ENCODE data around the gene UMODL1.
"Not testable (repeated sequence)": the region's sequence is repeated elsewhere in the genome, so short reads cannot be mapped to it uniquely, and the experiment has no call there.

UMODL1 gene

DNA sequence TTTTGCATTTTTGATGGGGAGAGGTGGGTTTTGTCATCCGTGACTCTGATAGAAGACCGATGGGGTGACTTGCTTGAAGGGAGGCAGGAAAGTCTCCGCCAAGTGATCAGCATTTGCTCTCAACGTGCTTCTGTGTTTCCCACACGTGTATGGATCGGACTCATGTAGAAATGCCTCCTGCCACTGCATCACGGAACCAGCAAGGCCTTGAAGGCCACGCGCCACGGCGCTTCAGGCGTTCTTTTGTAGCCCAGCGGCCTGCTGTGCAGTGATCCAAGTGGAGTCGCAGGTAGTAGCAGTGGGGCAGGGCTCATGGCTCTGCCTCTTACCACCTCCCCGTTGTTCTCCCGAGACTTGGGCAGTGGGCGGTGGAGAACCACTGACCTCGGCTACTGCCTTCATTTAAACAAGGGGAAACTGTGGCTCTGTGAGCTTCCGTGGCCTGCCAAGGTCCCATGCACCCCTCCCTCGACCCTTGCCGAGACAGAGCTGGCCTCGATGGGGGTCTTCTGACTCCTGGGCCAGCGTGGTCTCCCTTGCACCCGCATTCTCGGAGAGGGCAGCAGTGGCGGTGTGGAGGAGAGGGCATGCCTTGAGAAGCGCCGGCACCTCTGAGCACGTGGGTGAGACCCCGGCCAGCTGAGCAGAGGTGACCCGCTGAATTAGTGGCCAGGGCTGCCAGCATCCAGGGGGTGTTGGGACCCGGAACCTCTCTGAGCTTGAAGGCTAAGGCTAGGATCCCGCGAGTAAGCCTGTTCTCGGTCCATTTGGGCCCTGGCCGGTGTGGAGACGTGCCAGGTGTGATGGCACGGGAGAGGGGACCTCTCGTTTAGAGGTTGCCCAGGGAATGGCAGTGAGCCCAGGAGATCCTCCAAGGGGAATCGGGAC is 101.7 kb downstream of the UMODL1 start:
- no peak for DNase-seq

DNA sequence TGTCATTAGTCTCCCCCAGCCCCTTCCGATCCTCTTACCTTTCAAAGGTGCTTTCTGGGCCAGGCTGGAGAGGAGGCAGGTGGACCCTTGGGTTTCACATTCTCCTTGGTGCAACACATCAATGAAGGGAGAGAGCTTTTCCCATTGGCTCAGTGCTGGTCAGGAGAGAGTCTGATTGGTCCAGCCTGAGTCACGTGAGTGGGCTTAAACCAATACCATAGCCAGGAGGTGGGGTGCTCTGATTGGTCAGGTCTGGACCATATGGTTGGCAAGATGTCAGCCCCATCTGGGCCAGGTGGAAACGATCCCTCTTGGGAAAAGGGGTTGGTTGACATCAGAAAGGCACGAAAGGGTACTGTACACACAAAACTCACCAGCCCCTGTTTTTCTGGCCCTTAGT is 103.1 kb downstream of the UMODL1 start:
- DNase-seq: no peak

DNA sequence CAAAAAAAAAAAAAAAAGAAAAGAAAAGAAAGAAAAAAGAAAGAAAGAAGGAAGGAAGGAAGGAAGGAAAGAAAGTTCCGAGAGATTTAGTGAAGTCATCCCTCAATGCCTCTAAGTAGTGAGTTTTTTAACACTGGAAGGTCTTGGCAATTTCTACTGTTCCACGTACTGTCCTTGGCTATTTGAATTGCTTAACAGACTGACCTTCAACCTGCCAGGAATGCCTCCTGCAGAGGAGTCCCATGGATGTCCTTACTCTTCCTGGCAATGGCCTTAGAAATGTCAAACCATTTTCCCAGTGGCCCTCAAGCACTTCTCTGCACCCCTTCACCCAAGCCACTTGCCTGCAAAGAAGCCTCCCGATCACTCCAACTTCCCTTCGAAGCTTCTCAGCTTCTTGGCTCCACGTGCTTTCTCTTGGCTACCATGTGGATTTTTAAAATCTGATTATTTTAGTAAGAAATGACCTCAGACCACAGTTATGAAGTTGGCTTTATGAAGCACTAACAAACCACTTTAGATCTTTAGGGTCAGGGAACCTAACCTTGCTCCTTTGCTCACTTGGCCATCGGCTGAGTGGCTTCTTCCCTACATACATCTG is 104.1 kb downstream of the UMODL1 start:
- no peak for DNase-seq

DNA sequence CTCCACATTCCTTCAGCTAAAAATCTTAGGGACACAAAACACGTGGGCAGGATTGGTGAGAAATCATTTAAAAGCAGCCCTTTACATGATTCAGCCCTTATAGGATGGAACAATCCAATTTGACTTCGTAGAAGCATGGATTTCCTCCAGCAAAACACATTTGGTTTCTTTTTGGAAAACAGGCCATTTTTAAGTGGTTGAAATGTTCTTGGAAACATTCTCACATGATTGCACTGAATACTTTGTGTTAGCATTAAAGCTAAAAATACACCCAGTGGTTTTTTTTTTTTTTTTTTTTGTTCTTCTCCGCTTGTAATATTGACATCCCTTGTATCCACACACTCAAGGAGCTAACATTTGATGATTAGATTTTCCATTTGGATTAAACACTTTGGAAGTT is 105.7 kb downstream of the UMODL1 start:
- DNase-seq: no peak

DNA sequence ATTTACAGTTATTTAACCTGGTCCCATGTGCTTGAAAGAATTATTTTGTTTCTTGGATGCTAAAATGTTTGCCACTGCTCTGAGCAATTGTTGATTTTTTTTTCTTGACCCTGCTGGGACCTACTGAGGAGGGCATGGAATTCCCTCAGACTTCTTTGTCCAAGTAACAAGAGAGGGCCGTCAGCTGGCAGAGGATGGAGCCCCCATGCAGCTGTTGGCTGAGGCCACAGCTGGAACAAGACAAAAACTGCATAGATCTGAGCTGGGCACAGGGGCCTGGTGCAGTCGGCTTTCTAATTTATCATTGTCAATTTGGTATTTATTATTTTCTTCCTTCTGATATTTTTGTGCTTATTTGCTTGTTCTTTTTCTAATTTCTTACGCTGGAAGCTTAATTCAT is 108.2 kb downstream of the UMODL1 start:
- no peak for DNase-seq

DNA sequence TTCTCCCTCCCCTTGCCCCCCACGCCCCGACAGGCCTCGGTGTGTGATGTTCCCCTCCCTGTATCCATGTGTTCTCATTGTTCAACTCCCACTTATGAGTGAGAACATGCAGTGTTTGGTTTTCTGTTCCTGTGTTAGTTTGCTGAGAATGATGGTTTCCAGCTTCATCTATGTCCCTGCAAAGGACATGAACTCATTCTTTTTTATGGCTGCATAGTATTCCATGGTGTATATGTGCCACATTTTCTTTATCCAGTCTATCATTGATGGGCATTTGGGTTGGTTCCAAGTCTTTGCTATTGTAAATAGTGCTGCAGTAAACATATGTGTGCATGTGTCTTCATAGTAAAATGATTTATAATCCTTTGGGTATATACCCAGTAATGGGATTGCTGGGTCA is 108.9 kb downstream of the UMODL1 start:
- not testable (repeated sequence) for DNase-seq

DNA sequence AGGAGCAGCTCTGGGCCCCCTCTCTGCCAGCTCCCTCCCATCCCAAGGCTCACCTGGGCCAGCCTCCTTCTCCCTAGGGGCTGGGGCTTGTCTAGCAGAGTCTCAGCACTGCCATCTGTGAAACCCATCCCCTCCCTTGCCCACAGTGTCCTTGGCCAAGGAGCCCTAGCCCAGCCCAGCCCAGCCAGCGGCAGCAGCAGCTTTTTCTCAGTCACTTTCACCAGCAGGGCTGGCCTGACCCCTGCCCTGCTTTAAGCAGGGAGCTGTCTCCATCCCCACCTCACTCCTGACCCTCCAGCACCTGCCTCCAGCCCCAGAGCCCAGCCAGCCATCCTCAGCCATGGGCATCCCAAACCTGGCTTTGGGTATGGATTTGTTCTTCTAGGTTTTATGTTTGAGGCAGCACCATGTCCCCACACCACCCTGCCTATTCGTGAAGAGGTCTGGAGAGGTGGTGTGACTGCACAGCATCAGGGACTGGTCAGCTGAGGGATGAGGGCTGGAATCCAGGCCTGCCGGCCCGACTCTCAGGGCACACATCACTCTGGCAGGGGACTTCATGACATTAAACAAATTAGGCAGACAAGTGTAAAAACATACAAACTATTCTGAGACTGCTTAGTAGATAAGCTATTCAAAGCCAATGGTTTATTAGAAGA is 111.7 kb downstream of the UMODL1 start:
- no peak for DNase-seq

DNA sequence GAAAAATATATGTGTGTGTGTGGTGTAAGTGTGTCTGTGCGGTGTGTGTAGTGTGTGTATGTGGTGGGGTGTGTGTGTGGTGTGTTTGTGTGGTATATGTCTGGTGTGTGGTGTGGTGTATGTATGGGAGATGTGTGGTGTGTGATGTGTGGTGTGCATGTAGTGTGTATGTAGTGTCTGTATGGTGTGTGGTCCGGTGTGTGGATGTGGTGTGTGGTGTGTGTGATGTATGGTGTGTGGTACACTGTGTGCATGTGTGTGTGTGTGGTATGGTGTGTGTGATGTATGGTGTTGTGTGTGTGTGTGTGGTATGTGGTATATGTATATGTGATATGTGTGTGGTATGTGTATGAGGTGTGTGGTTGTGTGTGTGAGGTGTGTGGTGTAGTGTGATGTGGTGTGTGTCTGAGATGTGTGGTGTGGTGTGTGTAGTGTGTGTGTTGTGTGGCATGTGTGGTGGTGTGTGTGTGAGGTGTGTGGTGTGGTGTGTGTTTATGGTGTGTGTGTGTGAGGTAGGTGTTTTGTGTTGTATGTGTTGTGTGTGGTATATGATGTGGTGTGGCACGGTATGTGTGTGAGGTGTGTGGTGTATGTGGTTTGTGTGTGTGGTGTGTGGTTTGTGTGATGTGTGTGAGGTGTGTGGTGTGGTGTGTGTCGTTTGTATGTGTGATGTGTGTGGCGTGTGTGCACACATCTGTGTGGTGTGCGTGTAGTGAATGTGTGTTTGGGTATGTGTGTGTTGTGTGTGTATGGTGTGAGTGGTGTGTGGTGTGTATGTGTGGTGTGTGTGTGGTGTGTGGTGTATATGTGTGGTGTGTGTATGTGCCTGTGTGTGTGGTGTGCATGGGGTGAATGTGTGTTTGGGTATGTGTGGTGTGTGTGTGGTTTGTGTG is 112.5 kb downstream of the UMODL1 start:
- DNase-seq: no peak

DNA sequence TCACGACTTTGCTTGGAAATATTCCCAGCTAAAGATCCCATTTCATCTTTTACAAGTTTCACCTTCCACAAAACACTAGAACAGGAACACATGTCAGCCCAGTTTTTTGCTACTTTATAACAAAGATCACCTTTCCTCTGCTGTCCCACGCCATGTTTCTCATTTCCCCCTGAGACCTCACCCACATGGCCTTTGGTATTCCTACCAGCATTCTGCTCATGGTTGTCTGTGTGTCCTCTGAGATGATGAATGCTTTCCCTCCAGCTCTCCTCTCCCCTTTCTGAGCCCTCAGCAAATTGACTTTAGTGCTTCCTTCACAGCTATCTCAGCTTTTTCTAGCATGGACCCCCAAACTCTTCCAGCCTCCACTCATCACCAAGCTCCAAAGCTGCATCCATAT is 115.5 kb downstream of the UMODL1 start:
- DNase-seq: no peak

DNA sequence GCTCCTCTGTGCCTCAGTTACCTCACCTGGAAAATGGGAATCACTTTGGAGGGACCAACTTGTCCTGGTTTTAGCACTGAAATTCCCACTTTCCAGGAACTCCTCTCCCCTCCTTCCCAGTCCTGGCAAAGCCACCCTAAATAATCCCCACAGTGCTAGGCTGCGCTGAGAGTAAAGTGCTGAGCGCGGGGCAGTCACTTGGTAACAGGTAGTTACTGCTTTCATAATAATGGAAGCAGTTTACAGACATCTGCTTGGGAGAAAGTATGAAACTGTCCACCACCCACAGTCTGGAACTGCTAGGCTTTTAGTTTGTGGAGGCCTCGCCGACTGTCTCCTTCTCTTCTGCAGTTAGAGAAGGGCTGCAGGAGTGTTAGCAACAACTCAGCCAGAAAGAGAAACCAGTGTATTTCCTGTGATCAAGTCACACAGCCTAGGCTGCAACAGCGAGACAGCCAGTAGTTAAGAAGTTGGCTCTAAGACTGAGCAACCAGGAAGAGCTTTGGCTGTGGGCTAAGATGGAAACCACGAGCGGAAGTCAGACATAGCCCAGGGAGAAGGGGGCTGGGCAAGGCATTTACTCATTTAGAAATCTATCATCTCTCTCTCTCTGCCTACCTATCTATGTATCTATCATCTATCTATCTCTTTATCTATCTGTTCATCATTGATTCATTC is 117.0 kb downstream of the UMODL1 start:
- DNase-seq: no peak

DNA sequence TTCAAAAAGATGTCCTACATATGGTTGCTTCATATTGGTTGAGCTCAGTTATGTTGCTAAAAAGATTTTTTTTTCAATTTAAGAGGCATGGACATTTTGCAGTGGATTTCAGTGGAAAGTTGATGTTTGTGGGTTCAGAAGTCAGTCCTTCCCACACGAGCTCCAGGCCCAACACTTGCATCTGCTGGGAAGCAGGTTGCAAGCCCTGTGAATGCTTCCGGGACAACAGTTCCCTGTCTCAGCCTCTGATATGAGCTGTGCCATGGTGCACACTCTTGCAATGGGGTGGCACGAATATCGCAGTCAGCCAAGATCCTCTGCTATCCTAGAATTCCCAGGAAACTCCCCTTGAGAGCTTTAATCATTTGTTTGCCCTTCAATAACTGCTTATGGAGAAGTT is 117.5 kb downstream of the UMODL1 start:
- DNase-seq: no peak

DNA sequence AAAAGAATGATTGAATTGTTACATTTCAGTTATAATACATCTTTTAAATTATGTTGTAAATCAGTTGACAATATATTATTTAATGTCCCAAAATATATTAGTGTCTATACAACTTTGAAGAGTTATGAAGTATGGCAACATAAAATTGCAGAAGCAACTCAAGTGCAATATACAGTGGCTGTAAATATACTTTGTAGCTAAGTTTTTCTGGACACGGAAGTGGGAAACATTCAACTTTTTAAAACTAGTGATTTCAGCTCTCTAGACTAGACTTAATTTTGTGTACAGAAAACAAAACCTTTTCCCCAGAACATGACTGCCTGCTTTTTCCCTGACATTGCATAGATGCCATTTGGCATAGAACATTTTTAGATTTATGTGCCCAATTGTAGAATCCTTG is 118.3 kb downstream of the UMODL1 start:
- no peak for DNase-seq

DNA sequence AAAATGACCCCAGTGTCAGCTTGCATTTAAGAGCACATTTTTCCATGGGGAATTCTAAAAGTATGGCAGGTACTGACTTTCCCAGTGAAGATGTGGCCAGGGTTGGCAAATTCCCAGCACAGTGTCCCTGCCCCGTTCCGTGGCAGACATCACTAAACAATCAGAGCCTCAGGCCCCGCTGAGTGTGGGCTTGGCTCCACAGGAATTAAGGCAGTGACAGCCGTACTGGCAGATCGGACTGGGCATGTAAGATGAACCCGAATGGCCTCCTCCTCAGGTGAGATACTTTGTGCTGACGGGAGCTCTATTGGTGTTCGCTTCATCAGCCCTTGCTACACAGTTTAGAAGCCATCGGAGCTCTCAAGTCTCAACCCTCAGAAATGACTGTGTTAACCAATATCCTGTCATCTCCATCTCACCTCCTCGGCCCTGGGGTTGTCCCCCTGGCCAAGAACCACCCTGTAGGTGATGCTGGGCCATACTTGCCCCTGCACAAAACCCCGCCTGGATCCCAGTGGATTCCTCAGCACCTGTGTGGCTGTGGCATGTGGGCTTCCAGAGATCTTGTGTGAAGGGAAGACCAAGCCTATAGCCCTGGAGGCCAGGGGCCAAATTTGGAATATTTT is 118.9 kb downstream of the UMODL1 start:
- DNase-seq: no peak

DNA sequence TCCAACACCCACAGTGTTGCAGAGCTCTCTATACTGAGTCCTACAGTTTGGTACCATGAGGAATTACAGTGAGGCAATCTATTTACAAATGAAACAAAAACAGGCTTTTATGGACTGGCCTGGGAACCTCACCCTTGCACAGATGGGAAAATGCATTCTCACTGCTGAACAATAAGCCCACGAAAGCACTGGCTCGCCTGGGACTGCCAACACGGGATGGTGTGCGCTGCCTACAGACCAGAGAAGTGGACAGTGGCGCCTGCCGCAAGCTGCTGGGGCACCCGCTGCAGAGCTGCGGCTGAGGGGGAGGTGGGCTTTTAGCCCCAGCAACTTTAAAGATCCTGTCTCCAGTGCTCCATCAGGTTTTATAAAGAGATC is 119.4 kb downstream of the UMODL1 start:
- DNase-seq: no peak

DNA sequence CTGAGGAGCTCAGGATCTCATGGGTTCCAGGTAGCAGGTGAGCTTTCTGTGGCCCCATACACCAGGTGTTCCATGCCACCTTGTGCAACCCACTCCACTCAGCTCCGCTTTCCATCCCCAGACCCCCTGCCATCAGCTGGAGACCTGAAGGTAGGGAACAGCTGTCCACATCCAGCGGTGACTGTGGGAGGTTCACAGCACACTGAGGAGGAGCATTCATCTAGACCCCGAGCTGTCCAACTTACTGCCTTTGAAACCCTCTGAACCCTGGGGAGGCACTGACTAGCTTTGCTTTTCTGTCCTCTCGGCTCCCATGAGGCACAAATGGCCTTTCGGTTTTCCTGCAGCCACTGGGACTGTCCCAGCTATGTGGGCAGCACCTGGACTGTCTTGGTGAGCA is 119.9 kb downstream of the UMODL1 start:
- DNase-seq: no peak

DNA sequence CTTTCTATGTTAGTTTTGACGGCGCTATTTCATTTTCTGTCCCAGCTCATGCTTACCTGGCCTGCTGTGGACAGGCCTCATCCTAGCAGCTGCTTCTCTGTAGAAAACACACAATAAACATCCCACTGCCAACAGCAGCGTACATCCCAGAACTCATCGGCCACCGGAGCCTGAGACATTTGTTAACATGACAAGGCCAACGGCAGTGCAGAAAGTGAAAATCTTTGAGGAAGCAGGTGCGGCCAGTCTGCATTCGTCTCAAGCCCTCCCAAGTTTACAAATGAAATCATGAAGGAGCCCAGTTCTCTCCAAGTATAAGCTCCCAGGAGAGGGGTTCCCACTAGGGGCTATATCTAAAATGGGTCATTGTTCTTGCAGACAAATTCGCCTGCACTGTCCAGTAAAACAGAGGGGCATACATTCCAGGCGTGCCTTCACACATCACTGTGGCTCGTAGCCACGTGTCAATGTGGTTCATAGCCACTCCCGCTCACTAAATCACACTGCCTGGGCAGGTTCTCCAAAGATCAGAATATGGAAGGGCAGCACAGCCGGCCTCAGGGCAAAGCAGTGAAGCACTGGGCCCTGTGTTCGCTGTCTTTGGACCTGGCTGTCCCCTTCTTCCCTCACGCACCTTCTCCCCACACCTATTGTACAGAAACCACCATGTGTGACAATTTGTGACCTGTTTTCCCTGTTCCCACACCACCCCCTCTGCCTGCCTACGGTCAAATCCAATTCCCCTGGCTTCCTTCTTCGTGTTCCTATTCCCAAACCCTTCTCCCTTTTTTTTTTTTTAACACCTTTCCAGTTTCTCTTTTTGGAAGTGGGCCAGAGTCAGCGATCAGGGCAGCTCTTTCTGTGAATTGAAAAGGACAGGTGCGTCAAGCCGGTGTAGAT is 120.8 kb downstream of the UMODL1 start:
- no peak for DNase-seq

Data from NCI-H526 treated with DMSO at 0.1 percent for 48 hours (cell line).